Measurements from ENCODE around the gene PIEZO2. TPM values are rescaled to one million over a fixed set of nuclear protein-coding genes. Genes with fewer than 3 reads are reported as not detected.

Gene PIEZO2
- total RNA-seq, 1 donor from 2014 or later: 1.7 TPM

DNA sequence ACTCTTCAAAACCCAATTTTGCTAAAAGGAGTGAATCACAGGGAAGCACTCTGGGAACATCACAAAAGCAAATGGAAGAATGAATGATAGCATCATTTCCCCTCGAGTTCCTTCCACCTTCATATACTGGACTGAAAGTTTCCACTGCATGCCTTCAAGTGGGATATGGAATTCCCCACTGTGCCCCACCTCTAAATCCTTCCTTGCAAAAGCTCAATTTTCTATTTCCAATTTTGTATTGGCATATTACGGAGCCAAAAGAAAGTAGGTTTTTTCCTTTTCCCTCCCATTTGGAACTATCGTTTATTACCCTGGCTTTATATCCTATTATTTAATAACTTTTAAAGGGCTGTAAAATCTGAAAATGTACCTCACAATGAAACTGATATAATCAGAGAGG, 149.3 kb downstream of the PIEZO2 start:
- DNase-seq (ENCODE audit: low spot score, unreplicated experiment): no peak
- Mint-ChIP-seq H3K27me3 (no peaks in the 10 kb centered on the region), H3K27ac (no peak overlapping the region), H3K9me3 (ENCODE audit: low read depth) (peaks cover 22% of the 10 kb centered on the region), H3K4me3 (ENCODE audit: low read depth) (no peak overlapping the region), H3K4me1 (ENCODE audit: low read depth) (peaks cover 9% of the 10 kb centered on the region), H3K36me3 (ENCODE audit: insufficient read depth) (peaks cover 1% of the 10 kb centered on the region)
- TF ChIP-seq, protein P1, sequence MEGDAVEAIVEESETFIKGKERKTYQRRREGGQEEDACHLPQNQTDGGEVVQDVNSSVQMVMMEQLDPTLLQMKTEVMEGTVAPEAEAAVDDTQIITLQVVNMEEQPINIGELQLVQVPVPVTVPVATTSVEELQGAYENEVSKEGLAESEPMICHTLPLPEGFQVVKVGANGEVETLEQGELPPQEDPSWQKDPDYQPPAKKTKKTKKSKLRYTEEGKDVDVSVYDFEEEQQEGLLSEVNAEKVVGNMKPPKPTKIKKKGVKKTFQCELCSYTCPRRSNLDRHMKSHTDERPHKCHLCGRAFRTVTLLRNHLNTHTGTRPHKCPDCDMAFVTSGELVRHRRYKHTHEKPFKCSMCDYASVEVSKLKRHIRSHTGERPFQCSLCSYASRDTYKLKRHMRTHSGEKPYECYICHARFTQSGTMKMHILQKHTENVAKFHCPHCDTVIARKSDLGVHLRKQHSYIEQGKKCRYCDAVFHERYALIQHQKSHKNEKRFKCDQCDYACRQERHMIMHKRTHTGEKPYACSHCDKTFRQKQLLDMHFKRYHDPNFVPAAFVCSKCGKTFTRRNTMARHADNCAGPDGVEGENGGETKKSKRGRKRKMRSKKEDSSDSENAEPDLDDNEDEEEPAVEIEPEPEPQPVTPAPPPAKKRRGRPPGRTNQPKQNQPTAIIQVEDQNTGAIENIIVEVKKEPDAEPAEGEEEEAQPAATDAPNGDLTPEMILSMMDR (IDR thresholded peaks at IDR 0.05; ENCODE audit: unreplicated experiment): no peak

DNA sequence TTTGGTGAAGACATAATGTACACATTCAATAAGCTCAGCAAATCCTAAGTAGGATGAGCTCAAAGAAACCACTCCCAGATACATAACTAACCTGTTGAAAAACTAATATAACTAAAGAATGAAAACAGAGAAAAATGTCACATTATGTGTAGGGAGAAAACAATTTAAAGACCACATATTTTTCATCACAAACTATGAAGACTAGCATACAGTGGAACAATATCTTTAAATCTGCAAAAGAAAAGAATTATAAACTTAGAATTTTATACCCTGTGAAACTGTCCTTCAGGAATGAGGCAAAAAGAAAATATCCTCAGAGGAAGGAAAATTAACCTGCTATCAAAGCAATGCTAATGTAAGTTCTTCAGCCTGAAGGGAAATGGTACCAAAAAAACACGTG, 151.5 kb downstream of the PIEZO2 start:
- no peak overlapping the region for H3K27ac Mint-ChIP-seq
- no peak for DNase-seq (ENCODE audit: low spot score, unreplicated experiment)
- no peak overlapping the region for H3K4me3 Mint-ChIP-seq (ENCODE audit: low read depth)
- TF ChIP-seq, protein P1 (IDR thresholded peaks at IDR 0.05; ENCODE audit: unreplicated experiment): no peak
- H3K9me3 Mint-ChIP-seq (ENCODE audit: low read depth): peaks cover 23% of the 10 kb centered on the region
- H3K27me3 Mint-ChIP-seq: no peaks in the 10 kb centered on the region
- H3K36me3 Mint-ChIP-seq (ENCODE audit: insufficient read depth): peaks cover 2% of the 10 kb centered on the region
- no peaks in the 10 kb centered on the region for H3K4me1 Mint-ChIP-seq (ENCODE audit: low read depth)

DNA sequence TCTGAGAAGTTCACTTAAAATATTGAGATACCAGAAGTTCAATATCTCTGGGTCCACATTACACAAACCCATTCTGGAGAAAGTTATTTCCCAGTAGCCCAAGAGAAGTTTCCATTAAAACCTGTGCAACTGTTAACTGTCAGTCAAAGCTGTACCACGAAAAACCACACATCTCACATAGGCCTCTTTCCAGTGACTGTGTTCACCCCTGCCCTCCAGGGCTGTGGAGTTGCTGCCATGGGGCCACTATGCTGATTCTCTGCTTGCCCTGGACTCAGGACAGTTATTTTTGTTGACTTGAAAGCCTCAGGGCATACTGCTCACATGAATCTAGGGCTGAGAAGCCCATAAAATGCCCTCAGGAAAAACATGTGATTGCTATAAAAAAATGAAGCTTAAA, 153.8 kb downstream of the PIEZO2 start:
- peaks cover 2% of the 10 kb centered on the region for H3K36me3 Mint-ChIP-seq (ENCODE audit: insufficient read depth)
- no peaks in the 10 kb centered on the region for H3K27me3 Mint-ChIP-seq
- no peak overlapping the region for H3K4me3 Mint-ChIP-seq (ENCODE audit: low read depth)
- peaks cover 35% of the 10 kb centered on the region for H3K9me3 Mint-ChIP-seq (ENCODE audit: low read depth)
- H3K27ac Mint-ChIP-seq: no peak overlapping the region
- no peak for DNase-seq (ENCODE audit: low spot score, unreplicated experiment)
- TF ChIP-seq, protein P1 (IDR thresholded peaks at IDR 0.05; ENCODE audit: unreplicated experiment): no peak
- no peaks in the 10 kb centered on the region for H3K4me1 Mint-ChIP-seq (ENCODE audit: low read depth)

DNA sequence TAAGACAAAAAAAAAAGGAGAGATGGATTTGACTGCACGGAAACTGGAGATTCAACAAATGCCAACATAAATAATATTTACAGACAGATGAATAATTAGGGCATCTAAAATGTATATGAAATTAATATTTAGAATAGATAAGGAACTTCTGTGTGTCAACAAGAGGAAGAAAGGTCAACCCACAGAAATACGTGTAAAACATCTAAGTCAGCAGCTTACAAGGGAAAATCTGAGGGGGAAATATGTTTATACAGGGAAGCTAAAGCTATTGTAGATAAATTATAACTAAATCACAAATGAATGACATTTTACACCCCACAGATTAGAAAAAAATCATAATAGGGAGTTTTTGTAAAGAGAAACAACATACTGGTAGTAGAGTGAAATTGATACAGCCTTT, 159.9 kb downstream of the PIEZO2 start:
- Mint-ChIP-seq H3K4me1 (ENCODE audit: low read depth) (no peaks in the 10 kb centered on the region), H3K27me3 (no peaks in the 10 kb centered on the region), H3K27ac (no peak overlapping the region), H3K4me3 (ENCODE audit: low read depth) (no peak overlapping the region), H3K9me3 (ENCODE audit: low read depth) (peaks cover 41% of the 10 kb centered on the region), H3K36me3 (ENCODE audit: insufficient read depth) (peaks cover 1% of the 10 kb centered on the region)
- TF ChIP-seq, protein P1 (IDR thresholded peaks at IDR 0.05; ENCODE audit: unreplicated experiment): no peak
- DNase-seq (ENCODE audit: low spot score, unreplicated experiment): no peak

DNA sequence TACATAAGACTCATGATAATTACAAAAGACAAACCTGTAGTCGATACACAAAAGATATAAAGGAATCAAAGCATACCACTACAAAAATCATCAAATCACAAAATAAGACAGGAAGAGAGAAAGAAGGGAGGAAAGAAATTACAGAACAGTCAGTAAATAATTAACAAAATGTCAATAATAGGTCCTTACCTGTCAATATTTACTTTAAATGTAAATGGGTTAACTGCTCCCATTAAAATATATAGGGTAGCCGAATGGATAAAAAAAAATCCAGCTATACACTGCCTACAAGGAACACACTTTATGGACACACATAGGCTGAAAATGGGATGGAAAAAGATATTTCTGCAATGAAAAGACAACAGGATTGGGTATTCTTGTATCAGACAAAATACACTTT, 163.7 kb downstream of the PIEZO2 start:
- no peak overlapping the region for H3K4me3 Mint-ChIP-seq (ENCODE audit: low read depth)
- no peaks in the 10 kb centered on the region for H3K4me1 Mint-ChIP-seq (ENCODE audit: low read depth)
- no peak for DNase-seq (ENCODE audit: low spot score, unreplicated experiment)
- peaks cover 28% of the 10 kb centered on the region for H3K9me3 Mint-ChIP-seq (ENCODE audit: low read depth)
- TF ChIP-seq, protein P1 (IDR thresholded peaks at IDR 0.05; ENCODE audit: unreplicated experiment): no peak
- no peaks in the 10 kb centered on the region for H3K36me3 Mint-ChIP-seq (ENCODE audit: insufficient read depth)
- H3K27ac Mint-ChIP-seq: no peak overlapping the region
- H3K27me3 Mint-ChIP-seq: no peaks in the 10 kb centered on the region
